IPS-18a (cell line): ENCODE results near the gene TMEM45A.
"Not testable (repeated sequence)": the region's sequence is repeated elsewhere in the genome, so short reads cannot be mapped to it uniquely, and the experiment has no call there.

Source experiments
- H3K27ac ChIP-seq: one replicate; pipeline ENCODE4 v1.5.1; 2013; ENCODE audit warnings: low read length
- H3K27me3 ChIP-seq: one replicate; pipeline ENCODE4 v1.6.1; 2013; ENCODE audit warnings: mild to moderate bottlenecking, low read length; ENCODE audit not compliant: control insufficient read depth, insufficient read depth
- H3K36me3 ChIP-seq: one replicate; pipeline ENCODE4 v1.6.1; 2013; ENCODE audit warnings: low read depth, low read length; ENCODE audit not compliant: control insufficient read depth
- H3K4me1 ChIP-seq: one replicate; pipeline ENCODE4 v1.6.1; 2013; ENCODE audit warnings: low read depth, low read length; ENCODE audit not compliant: control insufficient read depth
- H3K4me3 ChIP-seq: one replicate; pipeline ENCODE4 v1.5.1; 2013; ENCODE audit warnings: low read length
- H3K9ac ChIP-seq: one replicate; pipeline ENCODE4 v1.6.1; 2013; ENCODE audit warnings: mild to moderate bottlenecking, low read length, moderate library complexity
- H3K9me3 ChIP-seq: one replicate; pipeline ENCODE4 v1.6.1; 2013; ENCODE audit warnings: low read depth, low read length; ENCODE audit not compliant: control insufficient read depth

The TMEM45A gene

DNA sequence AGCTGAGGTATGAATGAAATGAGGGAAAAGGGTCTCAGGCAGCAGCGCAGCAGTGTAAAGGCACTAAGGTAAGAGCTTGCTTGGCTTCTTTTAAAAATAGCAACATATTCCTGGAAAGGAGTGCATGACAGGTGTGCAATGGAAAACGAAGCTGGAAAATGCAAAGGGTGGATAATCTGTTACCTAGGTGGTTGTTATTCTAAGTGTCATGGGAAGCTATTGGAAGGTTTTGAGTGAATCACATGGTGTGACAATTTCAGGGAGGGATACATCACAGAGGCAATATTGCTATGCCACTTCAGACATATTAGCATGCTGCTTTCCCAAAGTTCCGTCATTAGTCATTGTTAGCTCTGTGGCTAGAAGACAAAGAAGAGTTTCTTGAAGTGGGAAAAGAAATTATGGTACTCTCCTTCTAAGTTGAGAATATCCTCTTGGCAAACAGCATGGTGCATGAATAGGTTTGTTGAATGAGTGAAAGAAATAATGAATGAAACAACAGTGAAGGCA lies 28.7 kb upstream of the TMEM45A start:
- peaks cover 18% of the 10 kb centered on the region for H3K9me3 ChIP-seq
- H3K36me3 ChIP-seq: no peaks in the 10 kb centered on the region
- no peaks in the 10 kb centered on the region for H3K27me3 ChIP-seq
- no peaks in the 10 kb centered on the region for H3K4me1 ChIP-seq
- H3K9ac ChIP-seq: no peak overlapping the region
- no peak overlapping the region for H3K4me3 ChIP-seq
- H3K27ac ChIP-seq: no peak overlapping the region

- Histone ChIP-seq H3K4me1 (no peaks in the 10 kb centered on the region), H3K27ac (no peak overlapping the region), H3K36me3 (no peaks in the 10 kb centered on the region), H3K9me3 (peaks cover 18% of the 10 kb centered on the region), H3K9ac (no peak overlapping the region), H3K27me3 (no peaks in the 10 kb centered on the region), H3K4me3 (no peak overlapping the region)
Observed at GRCh38 chr3:100465892-100466777, 26.3 kb upstream of the TMEM45A start.

DNA sequence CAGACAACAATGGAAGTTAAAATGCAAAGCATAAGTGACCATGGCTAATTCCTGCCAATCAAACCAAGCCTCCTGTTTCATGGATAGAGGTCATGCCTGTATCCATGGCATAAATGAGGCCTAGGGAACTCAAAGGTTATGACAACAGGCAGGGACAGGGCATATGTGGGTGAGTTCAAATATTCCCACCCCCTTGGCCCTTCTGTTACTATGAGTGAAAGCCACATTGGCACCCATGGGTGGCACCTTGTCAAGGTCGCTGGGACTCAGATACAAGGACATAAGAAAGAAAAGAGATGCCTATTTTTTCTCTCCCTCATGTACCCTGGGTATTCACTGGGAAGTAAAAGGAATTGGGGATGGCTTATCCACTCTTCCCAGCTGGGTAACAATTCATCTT lies 25.3 kb upstream of the TMEM45A start:
- no peak overlapping the region for H3K4me3 ChIP-seq
- H3K36me3 ChIP-seq: no peaks in the 10 kb centered on the region
- no peaks in the 10 kb centered on the region for H3K4me1 ChIP-seq
- no peak overlapping the region for H3K27ac ChIP-seq
- H3K9ac ChIP-seq: no peak overlapping the region
- peaks cover 18% of the 10 kb centered on the region for H3K9me3 ChIP-seq
- no peaks in the 10 kb centered on the region for H3K27me3 ChIP-seq

GRCh38 chr3:100468676-100469075 lies 23.7 kb upstream of the TMEM45A start:
- Histone ChIP-seq H3K4me1 (no peaks in the 10 kb centered on the region), H3K9me3 (peaks cover 18% of the 10 kb centered on the region), H3K27ac (no peak overlapping the region), H3K4me3 (no peak overlapping the region), H3K36me3 (no peaks in the 10 kb centered on the region), H3K9ac (no peak overlapping the region), H3K27me3 (no peaks in the 10 kb centered on the region)

DNA sequence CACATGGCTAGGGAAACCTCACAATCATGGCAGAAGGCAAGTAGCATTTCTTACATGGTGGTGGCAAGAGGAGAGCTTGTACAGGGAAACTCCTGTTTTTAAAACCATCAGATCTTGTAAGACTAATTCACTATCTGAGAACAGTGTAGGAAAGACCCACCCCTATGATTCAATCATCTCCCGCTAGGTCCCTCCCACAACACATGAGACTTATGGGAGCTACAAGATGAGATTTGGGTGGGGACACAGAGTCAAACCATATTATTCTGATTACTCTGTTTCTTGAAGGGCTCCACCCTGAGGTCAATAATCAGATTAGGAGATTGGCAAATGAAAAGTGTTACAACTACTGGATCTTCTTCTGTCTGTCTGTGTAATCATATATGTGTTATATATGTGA lies 21.5 kb upstream of the TMEM45A start:
- no peak overlapping the region for H3K9ac ChIP-seq
- no peaks in the 10 kb centered on the region for H3K4me1 ChIP-seq
- no peak overlapping the region for H3K27ac ChIP-seq
- peaks cover 18% of the 10 kb centered on the region for H3K9me3 ChIP-seq
- H3K27me3 ChIP-seq: no peaks in the 10 kb centered on the region
- H3K4me3 ChIP-seq: no peak overlapping the region
- H3K36me3 ChIP-seq: no peaks in the 10 kb centered on the region

DNA sequence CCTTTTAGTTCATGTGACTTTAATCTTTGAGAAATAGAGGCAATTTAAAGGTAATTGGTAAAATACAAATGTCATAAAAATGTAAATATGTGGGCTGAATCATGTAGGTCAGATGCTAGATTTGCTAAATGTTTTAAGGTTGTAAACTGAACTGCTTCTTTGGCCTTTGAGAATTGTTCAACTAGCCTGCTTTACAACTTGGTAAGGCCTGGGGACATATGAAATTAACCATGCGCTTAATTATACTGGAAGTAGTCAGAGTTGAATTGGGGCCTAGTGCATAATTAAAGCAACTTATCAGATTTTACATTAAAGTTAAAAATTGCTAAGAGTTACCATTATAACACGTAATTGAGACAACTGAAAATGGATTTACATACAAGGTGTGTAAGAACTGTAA lies 21.0 kb upstream of the TMEM45A start:
- H3K27me3 ChIP-seq: no peaks in the 10 kb centered on the region
- H3K4me3 ChIP-seq: no peak overlapping the region
- no peaks in the 10 kb centered on the region for H3K4me1 ChIP-seq
- H3K9ac ChIP-seq: no peak overlapping the region
- no peaks in the 10 kb centered on the region for H3K36me3 ChIP-seq
- peaks cover 18% of the 10 kb centered on the region for H3K9me3 ChIP-seq
- H3K27ac ChIP-seq: no peak overlapping the region

DNA sequence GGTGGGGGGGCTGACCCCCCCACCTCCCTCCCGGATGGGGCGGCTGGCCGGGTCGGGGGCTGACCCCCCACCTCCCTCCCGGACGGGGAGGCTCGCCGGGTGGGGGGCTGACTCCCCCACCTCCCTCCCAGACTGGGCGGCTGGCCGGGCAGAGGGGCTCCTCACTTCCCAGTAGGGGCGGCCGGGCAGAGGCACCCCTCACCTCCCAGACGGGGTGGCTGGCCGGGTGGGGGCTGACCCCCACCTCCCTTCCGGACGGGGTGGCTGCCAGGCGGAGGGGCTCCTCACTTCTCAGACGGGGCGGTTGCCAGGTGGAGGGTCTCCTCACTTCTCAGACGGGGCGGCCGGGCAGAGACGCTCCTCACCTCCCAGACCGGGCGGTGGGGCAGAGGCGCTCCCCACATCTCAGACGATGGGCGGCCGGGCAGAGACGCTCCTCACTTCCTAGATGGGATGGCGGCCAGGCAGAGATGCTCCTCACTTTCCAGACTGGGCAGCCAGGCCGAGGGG lies 14.5 kb upstream of the TMEM45A start:
- H3K27ac ChIP-seq, H3K27me3 ChIP-seq, H3K9ac ChIP-seq, H3K36me3 ChIP-seq, H3K4me1 ChIP-seq, H3K9me3 ChIP-seq, H3K4me3 ChIP-seq: not testable (repeated sequence)

GRCh38 chr3:100478521-100478920 lies 13.9 kb upstream of the TMEM45A start:
- not testable (repeated sequence) for H3K4me3 ChIP-seq, H3K27me3 ChIP-seq, H3K9ac ChIP-seq, H3K9me3 ChIP-seq, H3K36me3 ChIP-seq, H3K27ac ChIP-seq, H3K4me1 ChIP-seq

- no peak overlapping the region for H3K4me3 ChIP-seq
- H3K9me3 ChIP-seq: no peaks in the 10 kb centered on the region
- H3K27ac ChIP-seq: no peak overlapping the region
- no peaks in the 10 kb centered on the region for H3K36me3 ChIP-seq
- H3K9ac ChIP-seq: no peak overlapping the region
- H3K4me1 ChIP-seq: no peaks in the 10 kb centered on the region
- H3K27me3 ChIP-seq: no peaks in the 10 kb centered on the region
Observed at GRCh38 chr3:100480081-100480480, 12.3 kb upstream of the TMEM45A start.

- no peak overlapping the region for H3K4me3 ChIP-seq
- no peaks in the 10 kb centered on the region for H3K9me3 ChIP-seq
- no peaks in the 10 kb centered on the region for H3K27me3 ChIP-seq
- no peak overlapping the region for H3K27ac ChIP-seq
- no peaks in the 10 kb centered on the region for H3K4me1 ChIP-seq
- H3K36me3 ChIP-seq: no peaks in the 10 kb centered on the region
- H3K9ac ChIP-seq: no peak overlapping the region
Observed at GRCh38 chr3:100482176-100482575, 10.2 kb upstream of the TMEM45A start.

GRCh38 chr3:100483529-100483928 lies 8.9 kb upstream of the TMEM45A start:
- Histone ChIP-seq H3K27me3 (no peaks in the 10 kb centered on the region), H3K36me3 (no peaks in the 10 kb centered on the region), H3K9me3 (no peaks in the 10 kb centered on the region), H3K9ac (no peak overlapping the region), H3K4me3 (no peak overlapping the region), H3K4me1 (no peaks in the 10 kb centered on the region), H3K27ac (no peak overlapping the region)

DNA sequence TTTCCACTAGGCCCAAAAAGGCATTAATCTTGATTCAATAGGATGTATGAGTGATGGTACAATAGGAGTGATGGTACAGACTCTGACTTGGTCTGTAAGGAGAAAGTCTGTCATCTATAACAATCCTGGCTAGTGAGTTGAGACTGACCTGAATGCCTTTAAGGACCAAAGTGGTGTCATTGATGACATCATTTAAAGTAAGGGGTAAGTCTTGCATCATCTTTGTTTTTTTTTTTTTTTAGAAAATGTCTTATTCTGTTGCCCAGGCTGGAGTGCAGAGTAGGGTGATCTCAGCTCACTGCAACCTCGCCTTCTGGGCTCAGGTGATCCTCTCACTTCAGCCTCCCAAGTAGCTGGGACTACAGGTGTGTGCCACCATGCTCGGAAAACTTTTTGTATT lies 5.6 kb upstream of the TMEM45A start:
- Histone ChIP-seq H3K27ac (no peak overlapping the region), H3K36me3 (no peaks in the 10 kb centered on the region), H3K4me3 (no peak overlapping the region), H3K27me3 (no peaks in the 10 kb centered on the region), H3K9ac (no peak overlapping the region), H3K9me3 (no peaks in the 10 kb centered on the region), H3K4me1 (peaks cover 6% of the 10 kb centered on the region)
